ENCODE results near the gene GPD2. TPM values are rescaled to one million over a fixed set of nuclear protein-coding genes. Genes with fewer than 3 reads are reported as not detected.

The GPD2 gene
- total RNA-seq, 1 experiment from 2014 or later, result 32.2 TPM

DNA sequence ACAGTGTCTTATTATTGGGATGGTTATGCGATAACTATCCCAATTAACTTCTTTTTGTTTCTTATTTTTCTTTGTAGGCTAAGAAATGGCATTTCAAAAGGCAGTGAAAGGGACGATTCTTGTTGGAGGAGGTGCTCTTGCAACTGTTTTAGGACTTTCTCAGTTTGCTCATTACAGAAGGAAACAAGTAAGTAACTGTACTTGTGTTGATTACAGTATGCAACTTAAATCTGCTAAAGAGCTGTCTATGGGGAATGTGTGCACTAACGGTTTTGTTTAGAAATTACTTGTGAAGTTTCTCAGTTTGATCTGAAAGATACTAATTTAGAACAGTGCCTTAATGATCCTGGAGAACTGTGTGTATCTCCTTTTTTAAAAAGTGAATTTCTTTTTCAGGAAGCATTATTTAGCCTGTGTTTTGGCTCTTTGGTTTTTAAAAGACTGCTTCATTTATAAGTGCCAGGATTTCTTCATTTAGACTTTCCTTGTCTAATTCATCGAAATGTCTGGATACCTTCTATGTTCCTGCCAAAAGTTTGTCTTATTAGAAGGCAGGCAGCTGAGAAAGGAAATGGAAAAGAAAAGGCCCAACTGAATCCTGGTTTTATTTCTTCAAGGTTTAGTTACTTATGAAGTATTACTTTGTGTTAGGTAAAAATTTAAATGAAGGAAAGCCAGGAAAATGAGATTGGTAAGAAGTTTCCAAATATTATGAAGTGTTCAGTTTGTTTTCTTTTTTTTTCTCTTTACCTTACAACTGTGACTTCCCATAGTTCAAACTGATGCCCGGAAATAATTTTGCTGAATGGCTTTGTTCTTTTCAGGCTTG is 40.1 kb downstream of the GPD2 start:
- H3K4me3 Mint-ChIP-seq, result no peak overlapping the region
- no peak for TF ChIP-seq ZNF416 (CRISPR knock-in tag; IDR thresholded peaks at IDR 0.05)
- TF ChIP-seq SOX15 (CRISPR knock-in tag; IDR thresholded peaks at IDR 0.05), result no peak
- TF ChIP-seq, protein P1, sequence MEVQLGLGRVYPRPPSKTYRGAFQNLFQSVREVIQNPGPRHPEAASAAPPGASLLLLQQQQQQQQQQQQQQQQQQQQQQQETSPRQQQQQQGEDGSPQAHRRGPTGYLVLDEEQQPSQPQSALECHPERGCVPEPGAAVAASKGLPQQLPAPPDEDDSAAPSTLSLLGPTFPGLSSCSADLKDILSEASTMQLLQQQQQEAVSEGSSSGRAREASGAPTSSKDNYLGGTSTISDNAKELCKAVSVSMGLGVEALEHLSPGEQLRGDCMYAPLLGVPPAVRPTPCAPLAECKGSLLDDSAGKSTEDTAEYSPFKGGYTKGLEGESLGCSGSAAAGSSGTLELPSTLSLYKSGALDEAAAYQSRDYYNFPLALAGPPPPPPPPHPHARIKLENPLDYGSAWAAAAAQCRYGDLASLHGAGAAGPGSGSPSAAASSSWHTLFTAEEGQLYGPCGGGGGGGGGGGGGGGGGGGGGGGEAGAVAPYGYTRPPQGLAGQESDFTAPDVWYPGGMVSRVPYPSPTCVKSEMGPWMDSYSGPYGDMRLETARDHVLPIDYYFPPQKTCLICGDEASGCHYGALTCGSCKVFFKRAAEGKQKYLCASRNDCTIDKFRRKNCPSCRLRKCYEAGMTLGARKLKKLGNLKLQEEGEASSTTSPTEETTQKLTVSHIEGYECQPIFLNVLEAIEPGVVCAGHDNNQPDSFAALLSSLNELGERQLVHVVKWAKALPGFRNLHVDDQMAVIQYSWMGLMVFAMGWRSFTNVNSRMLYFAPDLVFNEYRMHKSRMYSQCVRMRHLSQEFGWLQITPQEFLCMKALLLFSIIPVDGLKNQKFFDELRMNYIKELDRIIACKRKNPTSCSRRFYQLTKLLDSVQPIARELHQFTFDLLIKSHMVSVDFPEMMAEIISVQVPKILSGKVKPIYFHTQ (CRISPR knock-in tag; IDR thresholded peaks at IDR 0.05), result no peak
- TF ChIP-seq KAT7 (CRISPR knock-in tag; IDR thresholded peaks at IDR 0.05; ENCODE audit: borderline replicate concordance), result no peak
- TF ChIP-seq E2F1 (CRISPR knock-in tag; IDR thresholded peaks at IDR 0.05), result no peak
- TF ChIP-seq, protein P2, sequence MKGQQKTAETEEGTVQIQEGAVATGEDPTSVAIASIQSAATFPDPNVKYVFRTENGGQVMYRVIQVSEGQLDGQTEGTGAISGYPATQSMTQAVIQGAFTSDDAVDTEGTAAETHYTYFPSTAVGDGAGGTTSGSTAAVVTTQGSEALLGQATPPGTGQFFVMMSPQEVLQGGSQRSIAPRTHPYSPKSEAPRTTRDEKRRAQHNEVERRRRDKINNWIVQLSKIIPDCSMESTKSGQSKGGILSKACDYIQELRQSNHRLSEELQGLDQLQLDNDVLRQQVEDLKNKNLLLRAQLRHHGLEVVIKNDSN (CRISPR knock-in tag; IDR thresholded peaks at IDR 0.05), result no peak
- no peak for TF ChIP-seq NR1H2 (CRISPR knock-in tag; IDR thresholded peaks at IDR 0.05)
- TF ChIP-seq ZNF263 (CRISPR knock-in tag; IDR thresholded peaks at IDR 0.05; ENCODE audit: low read depth), result no peak
- TF ChIP-seq FOXP1 (CRISPR knock-in tag; IDR thresholded peaks at IDR 0.05; ENCODE audit: borderline replicate concordance), result no peak
- TF ChIP-seq TEAD1 (CRISPR knock-in tag; IDR thresholded peaks at IDR 0.05), result no peak
- no peak for TF ChIP-seq NFYB (CRISPR knock-in tag; conservative IDR thresholded peaks at IDR 0.05; ENCODE audit: low read depth)
- no peak for TF ChIP-seq ZBTB21 (CRISPR knock-in tag; IDR thresholded peaks at IDR 0.05; ENCODE audit: borderline replicate concordance)
- TF ChIP-seq, protein P3, sequence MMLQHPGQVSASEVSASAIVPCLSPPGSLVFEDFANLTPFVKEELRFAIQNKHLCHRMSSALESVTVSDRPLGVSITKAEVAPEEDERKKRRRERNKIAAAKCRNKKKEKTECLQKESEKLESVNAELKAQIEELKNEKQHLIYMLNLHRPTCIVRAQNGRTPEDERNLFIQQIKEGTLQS (CRISPR knock-in tag; conservative IDR thresholded peaks at IDR 0.05), result no peak
- TF ChIP-seq, protein P4, sequence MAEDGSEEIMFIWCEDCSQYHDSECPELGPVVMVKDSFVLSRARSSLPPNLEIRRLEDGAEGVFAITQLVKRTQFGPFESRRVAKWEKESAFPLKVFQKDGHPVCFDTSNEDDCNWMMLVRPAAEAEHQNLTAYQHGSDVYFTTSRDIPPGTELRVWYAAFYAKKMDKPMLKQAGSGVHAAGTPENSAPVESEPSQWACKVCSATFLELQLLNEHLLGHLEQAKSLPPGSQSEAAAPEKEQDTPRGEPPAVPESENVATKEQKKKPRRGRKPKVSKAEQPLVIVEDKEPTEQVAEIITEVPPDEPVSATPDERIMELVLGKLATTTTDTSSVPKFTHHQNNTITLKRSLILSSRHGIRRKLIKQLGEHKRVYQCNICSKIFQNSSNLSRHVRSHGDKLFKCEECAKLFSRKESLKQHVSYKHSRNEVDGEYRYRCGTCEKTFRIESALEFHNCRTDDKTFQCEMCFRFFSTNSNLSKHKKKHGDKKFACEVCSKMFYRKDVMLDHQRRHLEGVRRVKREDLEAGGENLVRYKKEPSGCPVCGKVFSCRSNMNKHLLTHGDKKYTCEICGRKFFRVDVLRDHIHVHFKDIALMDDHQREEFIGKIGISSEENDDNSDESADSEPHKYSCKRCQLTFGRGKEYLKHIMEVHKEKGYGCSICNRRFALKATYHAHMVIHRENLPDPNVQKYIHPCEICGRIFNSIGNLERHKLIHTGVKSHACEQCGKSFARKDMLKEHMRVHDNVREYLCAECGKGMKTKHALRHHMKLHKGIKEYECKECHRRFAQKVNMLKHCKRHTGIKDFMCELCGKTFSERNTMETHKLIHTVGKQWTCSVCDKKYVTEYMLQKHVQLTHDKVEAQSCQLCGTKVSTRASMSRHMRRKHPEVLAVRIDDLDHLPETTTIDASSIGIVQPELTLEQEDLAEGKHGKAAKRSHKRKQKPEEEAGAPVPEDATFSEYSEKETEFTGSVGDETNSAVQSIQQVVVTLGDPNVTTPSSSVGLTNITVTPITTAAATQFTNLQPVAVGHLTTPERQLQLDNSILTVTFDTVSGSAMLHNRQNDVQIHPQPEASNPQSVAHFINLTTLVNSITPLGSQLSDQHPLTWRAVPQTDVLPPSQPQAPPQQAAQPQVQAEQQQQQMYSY (CRISPR knock-in tag; IDR thresholded peaks at IDR 0.05), result no peak
- TF ChIP-seq, protein P5, sequence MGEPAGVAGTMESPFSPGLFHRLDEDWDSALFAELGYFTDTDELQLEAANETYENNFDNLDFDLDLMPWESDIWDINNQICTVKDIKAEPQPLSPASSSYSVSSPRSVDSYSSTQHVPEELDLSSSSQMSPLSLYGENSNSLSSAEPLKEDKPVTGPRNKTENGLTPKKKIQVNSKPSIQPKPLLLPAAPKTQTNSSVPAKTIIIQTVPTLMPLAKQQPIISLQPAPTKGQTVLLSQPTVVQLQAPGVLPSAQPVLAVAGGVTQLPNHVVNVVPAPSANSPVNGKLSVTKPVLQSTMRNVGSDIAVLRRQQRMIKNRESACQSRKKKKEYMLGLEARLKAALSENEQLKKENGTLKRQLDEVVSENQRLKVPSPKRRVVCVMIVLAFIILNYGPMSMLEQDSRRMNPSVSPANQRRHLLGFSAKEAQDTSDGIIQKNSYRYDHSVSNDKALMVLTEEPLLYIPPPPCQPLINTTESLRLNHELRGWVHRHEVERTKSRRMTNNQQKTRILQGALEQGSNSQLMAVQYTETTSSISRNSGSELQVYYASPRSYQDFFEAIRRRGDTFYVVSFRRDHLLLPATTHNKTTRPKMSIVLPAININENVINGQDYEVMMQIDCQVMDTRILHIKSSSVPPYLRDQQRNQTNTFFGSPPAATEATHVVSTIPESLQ (CRISPR knock-in tag; IDR thresholded peaks at IDR 0.05), result no peak
- no peak for TF ChIP-seq FOXK1 (CRISPR knock-in tag; IDR thresholded peaks at IDR 0.05)
- no peak for ATAC-seq
- peaks cover 17% of the 10 kb centered on the region for H3K4me1 Mint-ChIP-seq
- DNase-seq (ENCODE audit: low spot score), result no peak
- no peaks in the 10 kb centered on the region for H3K27me3 Mint-ChIP-seq (ENCODE audit: low read depth)
- 0 out of 2 replicates have a peak, but pooled peaks cover 3% of the 10 kb centered on the region for H3K36me3 Mint-ChIP-seq
- H3K27ac Mint-ChIP-seq, result no peak overlapping the region; the same call in 1 of the 2 replicates
- CTCF ChIA-PET, result no interaction called here
- H3K9me3 Mint-ChIP-seq, result no peaks in the 10 kb centered on the region
- POLR2A ChIA-PET, result no interaction called here
